Right lobe of liver (tissue), 6 donors: ENCODE data around the gene KRTAP10-1. TPM values are rescaled to one million over a fixed set of nuclear protein-coding genes. Genes with fewer than 3 reads are reported as not detected.

Experiments
- ATAC-seq, 4 donors: fragments of 200-7000 bp; cut with Tn5 transposase; one replicate each; pipeline ENCODE4 v1.9.1; 2020; ENCODE audit warnings: mild to moderate bottlenecking in 4 of 4, moderate library complexity in 4 of 4
- DNase-seq, 3 donors: peaks; one replicate each; pipeline ENCODE4 v3.0.0-alpha.2; 2020
- H3K27ac ChIP-seq, 3 donors: fragments of 200-600 bp; one replicate each; pipeline ENCODE4 v1.8.0; 2022
- H3K27me3 ChIP-seq, 2 donors: fragments of 200-600 bp; one replicate each; pipeline ENCODE4 v1.8.0; 2022
- H3K36me3 ChIP-seq, 4 donors: fragments of 200-600 bp; sonication (generic) in 1 of 4; one replicate each; pipeline versions ENCODE4 v1.5.1 to v1.8.0; 2017 to 2022; ENCODE audit warnings: control low read depth in 1 of 4
- H3K4me1 ChIP-seq, 4 donors: fragments of 200-600 bp; sonication (generic) in 1 of 4; one replicate each; pipeline versions ENCODE4 v1.5.1 to v1.8.0; 2017 to 2022; ENCODE audit warnings: control low read depth in 1 of 4
- H3K4me3 ChIP-seq, 3 donors: fragments of 200-600 bp; one replicate each; pipeline ENCODE4 v1.8.0; 2022
- H3K9me3 ChIP-seq, 4 donors: fragments of 200-600 bp; sonication (generic) in 1 of 4; one replicate each; pipeline versions ENCODE4 v1.5.1 to v1.8.0; 2017 to 2022; ENCODE audit warnings: control low read depth in 1 of 4
- CTCF ChIP-seq, 4 donors: fragments of 200-600 bp in 3 of 4; fragments of 450-650 bp in 1 of 4; IDR thresholded peaks; one replicate each; pipeline versions ENCODE4 v1.5.1 to v1.8.0; 2016 to 2022; ENCODE audit warnings: antibody characterized with exemption in 4 of 4, mild to moderate bottlenecking in 2 of 4
- POLR2A ChIP-seq: fragments of 450-650 bp; IDR thresholded peaks from one replicate; pipeline ENCODE4 v1.6.1; 2017; ENCODE audit warnings: antibody characterized with exemption, mild to moderate bottlenecking
- WGBS: methylation state at CpG from one replicate; pipeline ENCODE4 v1.1.6; 2018; ENCODE audit warnings: low coverage, low lambda C conversion rate; ENCODE audit not compliant: insufficient coverage; ENCODE audit errors: missing lambda C conversion rate; 5-methylcytosine and 5-hydroxymethylcytosine counted together
- intact Hi-C, 2 donors: fragments of 100-400 bp; cut with DNase I; formaldehyde crosslinking; loops; one replicate each; pipeline versions ENCODE4 v1.11.2 to v1.14.1; 2022
- total RNA-seq, 6 experiments: library from RNA; depleted of rRNA in 2 of 6; stranded (reverse); fragments of >200 nt in 2 of 6; fragmentation: NEBNext Ultra II Directional in 3 of 6; extraction: Animal tissue kit (Norgen Biotek cat#: 25700) in 3 of 6; gene quantifications; one replicate each; pipeline versions ENCODE4 v1.1.0 to v1.2.4, GENCODE V29; 2016 to 2023
- donor health status: DM: no; HTN: yes; CAD: no.
- donor health status: DM: no; HTN: no; CAD: no.
- donor health status: DM: no; HTN: no; CAD: no.
- donor health status: DM: no; HTN: yes; CAD: no.
- donor health status: DM: no; HTN: yes; CAD: no.

Gene KRTAP10-1
- total RNA-seq, 6 experiments from 2014 or later = not detected

- DNase-seq (no peak), ATAC-seq (no peak)
- H3K4me3 ChIP-seq = no peak overlapping the region
- H3K27me3 ChIP-seq = no peaks in the 10 kb centered on the region
- H3K4me1 ChIP-seq = no peaks in the 10 kb centered on the region
- 40% methylated on average over 2 of the region's 3 CpGs for WGBS
- no peaks in the 10 kb centered on the region for H3K36me3 ChIP-seq
- intact Hi-C loops = no loop called here
- TF ChIP-seq POLR2A (no peak), CTCF (IDR thresholded peaks at IDR 0.05) (no peak)
- H3K27ac ChIP-seq = no peak overlapping the region
- no peaks in the 10 kb centered on the region for H3K9me3 ChIP-seq
Observed at GRCh38 chr21:44544566-44544965, 4.6 kb upstream of the KRTAP10-1 start.

GRCh38 chr21:44542716-44543115 lies 2.7 kb upstream of the KRTAP10-1 start:
- TF ChIP-seq POLR2A (no peak), CTCF (IDR thresholded peaks at IDR 0.05) (no peak)
- no peaks in the 10 kb centered on the region for H3K27me3 ChIP-seq
- no peak overlapping the region for H3K4me3 ChIP-seq
- no peak overlapping the region for H3K27ac ChIP-seq
- 60% methylated on average over 1 of the region's 1 CpG for WGBS
- H3K9me3 ChIP-seq = no peaks in the 10 kb centered on the region
- no peaks in the 10 kb centered on the region for H3K36me3 ChIP-seq
- no peak for DNase-seq
- no peak for ATAC-seq
- intact Hi-C loops = no loop called here
- no peaks in the 10 kb centered on the region for H3K4me1 ChIP-seq

GRCh38 chr21:44540741-44541288 lies 820 bp upstream of the KRTAP10-1 start:
- no peak for DNase-seq
- H3K27ac ChIP-seq = no peak overlapping the region
- WGBS = 74% methylated on average over 9 of the region's 11 CpGs

GRCh38 chr21:44539046-44539445 lies 949 bp downstream of the KRTAP10-1 start:
- ATAC-seq = peak in 1 of 4 donors; percentile 22
- Histone ChIP-seq H3K36me3 (no peaks in the 10 kb centered on the region), H3K4me1 (no peaks in the 10 kb centered on the region), H3K27me3 (no peaks in the 10 kb centered on the region), H3K4me3 (no peak overlapping the region), H3K9me3 (no peaks in the 10 kb centered on the region), H3K27ac (no peak overlapping the region)
- no peak for DNase-seq
- 60% methylated on average over 4 of the region's 14 CpGs for WGBS
- intact Hi-C loops = no loop called here
- TF ChIP-seq POLR2A (no peak), CTCF (IDR thresholded peaks at IDR 0.05) (no peak)

More at GRCh38 chr21:44540741-44541288, 820 bp upstream of the KRTAP10-1 start:
- Histone ChIP-seq H3K9me3 (no peaks in the 10 kb centered on the region), H3K36me3 (no peaks in the 10 kb centered on the region), H3K4me1 (no peaks in the 10 kb centered on the region), H3K27me3 (no peaks in the 10 kb centered on the region), H3K4me3 (no peak overlapping the region)
- intact Hi-C loops = no loop called here
- TF ChIP-seq CTCF (IDR thresholded peaks at IDR 0.05) (no peak), POLR2A (no peak)
- ATAC-seq = no peak
